HG02571 (cell line): Measurements from ENCODE around the gene PPP2R2C.

Experiments used
- ATAC-seq: cut with Tn5 transposase; IDR thresholded peaks from one replicate; pipeline ENCODE4 v1.9.1; 2021; ENCODE audit warnings: mild to moderate bottlenecking, moderate library complexity; ENCODE audit not compliant: unreplicated experiment

PPP2R2C gene

DNA sequence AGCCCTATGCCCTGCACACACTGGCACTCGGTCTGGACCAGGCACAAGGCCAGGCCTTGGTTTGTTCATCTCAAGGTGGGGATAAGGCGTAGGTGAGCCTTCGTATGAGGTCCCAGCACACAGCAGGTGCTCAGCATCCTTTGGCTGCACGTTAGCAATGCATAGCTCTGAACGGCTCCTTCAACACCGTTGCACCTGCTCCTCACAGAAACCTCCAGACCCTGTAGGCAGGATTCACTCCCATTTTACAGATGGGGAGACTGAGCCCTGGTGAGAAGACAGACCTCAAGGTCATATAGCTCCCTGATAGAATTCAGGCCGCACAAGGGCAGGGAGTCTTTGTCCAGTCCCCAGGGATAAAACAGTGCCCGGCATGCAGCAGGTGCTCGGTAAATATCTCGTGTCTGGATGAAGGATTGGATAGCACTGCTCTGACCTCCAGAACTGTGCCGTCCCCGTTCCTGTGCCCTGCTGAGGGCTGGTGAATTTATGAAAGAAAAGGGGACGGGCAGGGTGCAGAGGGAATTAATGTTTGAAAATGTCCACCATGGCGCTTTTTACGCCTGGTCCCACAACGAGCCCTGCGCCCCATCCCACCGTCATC, 2.4 kb downstream of the PPP2R2C start:
- ATAC-seq = no peak

GRCh38 chr4:6469144-6469543, 3.3 kb downstream of the PPP2R2C start:
- ATAC-seq = no peak

GRCh38 chr4:6468376-6468775, 4.0 kb downstream of the PPP2R2C start:
- ATAC-seq = no peak

- ATAC-seq = no peak
These were observed 4.8 kb downstream of the PPP2R2C start for GRCh38 chr4:6467600-6467999.

GRCh38 chr4:6466756-6467381, 5.5 kb downstream of the PPP2R2C start:
- no peak for ATAC-seq

DNA sequence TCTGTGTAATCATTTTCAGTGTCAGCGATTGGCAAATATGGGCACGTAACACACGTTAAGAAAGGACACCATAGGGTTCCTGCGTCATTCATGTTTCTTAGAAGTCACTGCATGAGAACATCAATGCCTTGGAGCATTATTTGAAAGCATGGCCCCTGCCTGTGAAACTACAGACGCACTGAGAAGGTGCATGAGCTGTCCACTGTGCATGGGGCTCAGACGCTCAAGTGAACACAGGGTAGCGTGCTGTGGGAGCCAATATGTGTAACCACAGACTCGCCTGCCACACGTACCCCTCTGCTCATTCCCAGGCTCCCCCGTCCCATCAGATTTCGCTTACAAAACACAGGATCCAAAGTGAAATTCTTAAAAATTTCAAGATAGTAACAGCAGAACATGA, 6.5 kb downstream of the PPP2R2C start:
- no peak for ATAC-seq

- no peak for ATAC-seq
These were observed 7.4 kb downstream of the PPP2R2C start for GRCh38 chr4:6464842-6465588.

DNA sequence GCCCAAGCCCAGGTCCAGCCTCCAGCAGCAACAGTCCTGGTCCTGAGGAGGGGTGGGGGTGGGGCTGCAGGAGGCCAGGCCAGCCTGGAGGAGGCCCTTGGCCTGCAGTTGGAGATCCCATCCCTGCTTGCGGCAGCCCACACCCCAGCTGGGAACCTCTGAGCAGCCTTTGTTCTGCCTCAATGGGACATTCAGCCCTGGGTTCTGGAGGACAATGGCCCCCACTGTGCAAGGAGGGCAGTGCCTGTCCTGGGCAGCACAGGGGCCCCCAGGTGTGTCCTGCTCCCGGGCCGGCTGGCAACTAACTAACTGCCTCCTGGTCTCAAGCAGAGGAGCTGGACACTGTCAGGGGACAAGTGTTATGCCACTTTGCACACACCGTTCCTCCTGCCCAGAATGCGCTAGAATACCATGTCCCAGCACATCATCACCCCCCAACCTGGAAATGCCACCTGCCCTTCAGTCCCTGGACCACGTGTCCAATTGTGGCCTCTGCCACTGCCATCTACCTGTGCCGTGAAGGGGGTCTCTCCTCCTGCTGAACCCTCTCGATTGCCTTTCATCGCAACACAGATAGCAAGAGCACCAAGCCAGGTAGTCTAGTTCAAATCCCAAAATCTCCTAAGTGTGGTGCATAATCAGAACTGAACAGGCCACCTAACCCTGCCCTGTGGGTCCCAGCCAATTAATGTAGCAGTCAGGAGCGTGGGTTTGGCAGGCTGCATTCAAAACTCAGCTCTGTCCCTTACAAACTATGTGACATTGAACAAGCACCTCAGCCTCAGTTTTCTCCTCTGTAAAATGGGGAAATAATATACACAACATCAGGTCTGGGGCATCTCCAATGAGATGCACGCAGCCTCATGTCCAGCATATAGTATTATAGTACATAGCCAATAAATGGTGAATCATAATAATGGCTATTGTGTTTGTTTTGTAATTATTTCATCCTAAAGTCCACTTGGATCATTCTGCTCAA, 8.8 kb downstream of the PPP2R2C start:
- no peak for ATAC-seq

DNA sequence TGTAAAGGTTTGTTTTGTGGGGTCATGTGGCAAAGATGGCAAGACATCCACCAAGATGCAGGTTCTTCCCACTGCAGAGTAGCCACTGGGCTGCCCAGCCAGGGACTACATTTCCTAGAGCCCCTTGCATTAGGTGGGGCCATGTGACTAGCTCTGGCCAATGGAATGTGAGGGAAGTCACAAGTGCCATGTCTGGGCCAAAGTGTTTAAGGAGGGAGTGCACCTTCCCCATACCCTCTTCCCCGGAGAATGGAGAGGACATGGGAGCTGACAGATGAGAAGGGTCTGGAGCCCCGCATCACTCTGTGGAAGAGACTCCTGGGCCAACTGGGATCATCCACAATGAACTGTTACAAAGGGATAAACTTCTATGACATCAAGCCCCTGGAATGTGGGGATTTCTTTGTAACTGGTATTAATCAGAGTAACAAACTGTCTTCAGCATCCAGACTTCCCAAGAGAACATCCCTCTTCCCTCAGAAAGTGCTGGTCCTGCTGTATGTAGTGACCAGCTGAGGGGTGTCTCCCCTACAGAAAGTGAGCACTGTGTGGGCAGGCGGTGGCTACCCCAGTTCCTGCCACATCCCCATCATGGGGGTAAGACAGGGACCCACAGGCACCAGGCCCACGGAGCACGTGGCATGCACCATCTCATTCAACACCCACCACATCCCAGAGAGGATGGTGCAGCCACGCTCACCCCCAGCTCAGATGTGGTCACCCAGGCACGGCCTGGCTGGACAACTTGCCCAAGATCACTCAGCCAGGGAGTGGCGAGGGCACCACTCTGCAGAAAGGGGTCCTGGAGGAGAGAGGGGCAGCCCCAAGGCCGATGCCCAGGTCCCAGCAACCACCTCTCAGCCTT, 10.9 kb downstream of the PPP2R2C start:
- ATAC-seq = no peak

- ATAC-seq = no peak
These were observed 11.5 kb downstream of the PPP2R2C start for GRCh38 chr4:6460876-6461275.

GRCh38 chr4:6458528-6458927, 13.9 kb downstream of the PPP2R2C start:
- no peak for ATAC-seq

DNA sequence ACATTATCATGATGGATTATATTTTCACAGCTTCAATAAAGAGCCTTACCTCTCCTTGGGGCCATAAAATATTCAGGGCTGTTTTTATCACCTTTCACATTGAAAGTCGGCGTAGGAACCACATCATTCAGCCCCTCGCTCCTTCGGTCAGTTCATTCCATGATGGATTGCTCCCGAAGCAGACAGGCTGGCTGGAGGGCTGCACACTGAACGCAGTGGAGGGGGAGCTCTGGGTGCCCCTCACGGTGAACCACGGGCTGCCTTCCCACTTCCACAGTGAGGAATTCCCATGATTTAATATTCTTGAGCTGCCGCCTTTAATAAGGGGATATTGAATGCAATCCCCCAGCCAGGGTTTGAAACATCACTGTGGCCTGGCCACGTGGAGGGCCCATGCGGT, 16.0 kb downstream of the PPP2R2C start:
- no peak for ATAC-seq

GRCh38 chr4:6454112-6454910, 18.1 kb downstream of the PPP2R2C start:
- no peak for ATAC-seq

- ATAC-seq = no peak
These were observed 18.8 kb downstream of the PPP2R2C start for GRCh38 chr4:6453688-6453990.

GRCh38 chr4:6452897-6453687, 19.3 kb downstream of the PPP2R2C start:
- ATAC-seq = no peak

DNA sequence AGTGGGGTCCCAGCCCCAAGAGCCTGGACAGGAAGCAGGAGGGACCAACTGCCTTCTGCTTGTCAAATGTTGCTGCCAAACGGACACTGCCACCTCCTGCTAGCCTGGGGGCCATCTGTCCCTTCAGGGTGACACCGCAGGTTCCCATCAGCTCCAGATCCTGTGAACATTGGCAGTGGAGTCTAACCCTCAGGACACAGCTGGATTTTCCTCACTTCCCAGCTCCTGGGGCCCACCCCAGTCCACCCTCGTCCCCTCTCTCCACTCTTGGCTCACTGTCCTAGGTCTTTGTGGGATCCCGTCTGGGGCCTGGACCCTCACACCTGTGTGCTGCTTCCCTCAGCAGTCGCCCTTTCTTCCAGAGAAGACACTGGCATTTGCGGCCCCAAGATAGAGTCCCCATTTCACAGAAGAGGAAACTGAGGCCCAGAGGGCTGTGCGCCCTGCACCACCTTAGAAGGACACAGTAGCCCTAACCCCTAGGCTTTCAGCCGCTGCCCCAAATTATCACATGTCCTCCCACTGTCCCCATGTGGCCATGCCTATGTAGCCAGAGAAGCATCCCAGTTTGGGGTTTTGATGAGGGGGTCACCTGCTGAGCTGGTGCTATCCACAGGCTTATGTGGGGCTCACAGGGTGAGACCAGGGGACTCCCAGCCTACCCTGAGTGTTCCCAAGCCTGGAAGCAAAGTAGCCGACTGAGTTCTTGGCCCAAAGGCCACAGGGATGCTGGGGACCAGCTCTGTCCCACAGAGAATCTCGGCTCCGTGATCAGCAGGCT, 20.1 kb downstream of the PPP2R2C start:
- ATAC-seq = no peak

DNA sequence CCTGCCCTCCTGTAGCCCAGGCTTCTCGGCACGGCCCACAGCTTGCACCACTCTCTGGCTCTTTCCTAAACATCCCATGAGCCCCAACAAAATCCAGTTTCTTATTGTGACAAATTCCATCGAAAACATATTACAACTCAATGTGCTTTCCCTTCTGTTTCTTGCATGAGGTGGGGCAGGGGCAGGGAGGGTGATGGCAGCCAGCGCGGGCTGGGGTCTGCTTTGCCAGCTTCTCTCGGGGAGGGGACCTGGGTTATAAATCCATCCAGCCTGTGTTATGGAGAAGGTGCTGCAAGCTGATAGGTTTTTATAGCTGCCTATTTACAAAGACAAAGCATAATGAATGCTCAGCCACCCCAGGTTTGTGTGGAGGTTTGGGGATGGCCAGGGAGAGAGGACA, 21.1 kb downstream of the PPP2R2C start:
- ATAC-seq = no peak

GRCh38 chr4:6450709-6451108, 21.7 kb downstream of the PPP2R2C start:
- no peak for ATAC-seq
